ENCODE measurements around the gene GADD45B. TPM values are rescaled to one million over a fixed set of nuclear protein-coding genes. Genes with fewer than 3 reads are reported as not detected.

GADD45B gene
- total and polyA plus RNA-seq, 2 donors, result 75.9 to 161 TPM

DNA sequence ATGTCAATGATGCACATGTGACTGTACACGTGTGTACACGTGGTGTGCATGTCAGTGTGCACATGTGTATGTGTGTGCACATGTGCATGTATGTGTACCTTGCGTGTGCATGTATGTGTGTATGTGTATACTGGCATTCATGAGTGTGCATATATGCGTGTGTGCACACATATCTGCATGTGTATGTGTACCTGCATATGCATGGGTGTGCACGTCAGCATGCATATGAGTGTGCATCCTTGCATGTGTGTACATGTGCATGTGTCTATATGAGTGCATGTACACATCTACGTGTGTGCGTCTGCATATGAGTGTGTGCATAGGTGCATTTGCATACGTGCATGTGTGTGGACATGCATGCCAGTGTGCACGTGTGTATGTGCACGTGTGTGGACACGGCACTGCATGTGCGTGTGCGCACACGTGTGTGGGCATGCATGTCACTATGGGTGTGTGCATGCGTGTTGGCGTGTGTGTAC, 48.5 kb downstream of the GADD45B start:
- Histone ChIP-seq H3K4me1 (ENCODE audit: control insufficient read depth in 2 of 2, insufficient read depth in 2 of 2, low read length in 2 of 2) (no peaks in the 10 kb centered on the region), H3K9me3 (ENCODE audit: control insufficient read depth in 2 of 2, insufficient read depth in 1 of 2, low read length in 1 of 2) (no peaks in the 10 kb centered on the region), H3K4me3 (ENCODE audit: low read length in 2 of 2) (no peak overlapping the region), H3K27ac (ENCODE audit: low read depth in 1 of 2, low read length in 1 of 2) (no peak overlapping the region), H3K27me3 (ENCODE audit: control insufficient read depth in 2 of 2, insufficient read depth in 1 of 2, low read length in 1 of 2) (no peaks in the 10 kb centered on the region), H3K36me3 (ENCODE audit: control insufficient read depth in 2 of 2, insufficient read depth in 2 of 2, low read length in 1 of 2) (no peaks in the 10 kb centered on the region)
- whole genome bisulfite sequencing, result 92% methylated on average over 16 of the region's 16 CpGs
- no peak for DNase-seq (ENCODE audit: low read depth in 6 of 9, low spot score in 9 of 9)

DNA sequence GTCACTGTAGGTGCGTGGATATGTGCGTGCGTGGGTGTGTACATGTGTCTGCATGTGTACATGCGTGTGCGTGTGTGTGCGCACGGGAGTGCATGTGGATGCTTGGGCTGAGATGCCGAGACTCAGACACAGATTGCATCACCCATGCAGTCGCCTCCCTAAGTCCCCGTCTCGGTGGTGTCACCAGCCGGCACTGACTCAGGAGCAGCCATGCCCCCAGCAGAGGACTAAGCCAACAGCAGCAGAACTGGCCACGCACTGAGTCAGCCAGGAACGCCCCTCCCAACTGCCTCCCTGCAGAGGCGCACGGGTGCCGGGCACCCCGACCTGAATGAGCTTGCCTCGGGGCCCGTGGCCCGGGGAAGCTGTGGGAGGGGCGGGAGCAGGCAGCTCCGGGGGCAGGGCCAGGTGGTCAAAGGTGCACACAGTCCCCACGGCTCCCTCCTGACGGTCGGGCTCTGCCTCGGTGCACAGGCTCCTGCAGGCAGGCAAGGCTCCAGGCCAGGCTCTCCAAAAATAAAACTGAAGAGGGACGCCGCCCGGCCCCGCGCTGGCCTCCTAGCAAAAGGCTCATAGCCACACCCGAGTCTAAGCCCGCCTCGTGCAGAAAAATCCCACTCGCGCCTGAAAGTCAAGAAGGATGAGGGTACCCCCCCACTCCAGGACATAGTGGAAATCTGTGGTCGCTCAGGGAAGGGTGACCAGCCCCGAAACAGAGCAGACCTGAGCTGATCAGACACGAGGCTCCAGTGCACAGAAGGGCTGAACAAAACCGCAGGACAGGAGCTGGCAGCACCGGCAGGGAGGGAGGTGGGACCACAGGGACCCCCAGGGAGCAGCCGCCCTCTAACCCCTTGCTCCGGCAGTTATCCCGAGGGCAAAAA, 49.2 kb downstream of the GADD45B start:
- WGBS, result 93% methylated on average over 45 of the region's 45 CpGs

DNA sequence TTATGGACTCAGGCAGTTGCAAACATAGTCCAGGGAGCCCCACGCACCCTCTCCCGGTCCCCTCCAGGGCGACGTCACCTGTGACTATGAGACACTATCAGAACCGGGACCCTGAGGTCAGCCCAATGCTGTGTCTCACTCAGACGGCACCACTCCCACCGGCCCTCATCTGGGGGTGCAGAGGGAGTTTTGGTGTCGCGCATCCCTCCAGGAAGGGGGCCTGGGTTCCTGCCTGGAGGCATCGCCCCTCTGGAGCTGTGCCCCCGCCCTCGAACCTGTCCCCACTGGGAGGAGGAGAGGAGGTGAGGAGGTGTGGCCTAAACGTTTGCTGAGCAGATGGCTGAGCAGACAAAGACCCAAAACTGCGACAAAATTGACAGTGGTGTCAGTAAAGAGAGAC, 51.2 kb downstream of the GADD45B start:
- Histone ChIP-seq H3K27ac (ENCODE audit: low read depth in 1 of 2, low read length in 1 of 2) (no peak overlapping the region), H3K4me1 (ENCODE audit: control insufficient read depth in 2 of 2, insufficient read depth in 2 of 2, low read length in 2 of 2) (no peaks in the 10 kb centered on the region), H3K27me3 (ENCODE audit: control insufficient read depth in 2 of 2, insufficient read depth in 1 of 2, low read length in 1 of 2) (no peaks in the 10 kb centered on the region), H3K36me3 (ENCODE audit: control insufficient read depth in 2 of 2, insufficient read depth in 2 of 2, low read length in 1 of 2) (no peaks in the 10 kb centered on the region), H3K4me3 (ENCODE audit: low read length in 2 of 2) (no peak overlapping the region), H3K9me3 (ENCODE audit: control insufficient read depth in 2 of 2, insufficient read depth in 1 of 2, low read length in 1 of 2) (no peaks in the 10 kb centered on the region)
- no peak for DNase-seq (ENCODE audit: low read depth in 6 of 9, low spot score in 9 of 9)
- 89% methylated on average over 14 of the region's 14 CpGs for WGBS

More for the DNA sequence above, 49.2 kb downstream of the GADD45B start:
- peak overlapping the region in 1 of 2 donors; percentile 13 for H3K27ac ChIP-seq (ENCODE audit: low read depth in 1 of 2, low read length in 1 of 2)
- H3K4me1 ChIP-seq (ENCODE audit: control insufficient read depth in 2 of 2, insufficient read depth in 2 of 2, low read length in 2 of 2), result no peaks in the 10 kb centered on the region
- no peaks in the 10 kb centered on the region for H3K27me3 ChIP-seq (ENCODE audit: control insufficient read depth in 2 of 2, insufficient read depth in 1 of 2, low read length in 1 of 2)
- H3K4me3 ChIP-seq (ENCODE audit: low read length in 2 of 2), result no peak overlapping the region
- no peak for DNase-seq (ENCODE audit: low read depth in 6 of 9, low spot score in 9 of 9)
- no peaks in the 10 kb centered on the region for H3K9me3 ChIP-seq (ENCODE audit: control insufficient read depth in 2 of 2, insufficient read depth in 1 of 2, low read length in 1 of 2)
- H3K36me3 ChIP-seq (ENCODE audit: control insufficient read depth in 2 of 2, insufficient read depth in 2 of 2, low read length in 1 of 2), result no peaks in the 10 kb centered on the region

DNA sequence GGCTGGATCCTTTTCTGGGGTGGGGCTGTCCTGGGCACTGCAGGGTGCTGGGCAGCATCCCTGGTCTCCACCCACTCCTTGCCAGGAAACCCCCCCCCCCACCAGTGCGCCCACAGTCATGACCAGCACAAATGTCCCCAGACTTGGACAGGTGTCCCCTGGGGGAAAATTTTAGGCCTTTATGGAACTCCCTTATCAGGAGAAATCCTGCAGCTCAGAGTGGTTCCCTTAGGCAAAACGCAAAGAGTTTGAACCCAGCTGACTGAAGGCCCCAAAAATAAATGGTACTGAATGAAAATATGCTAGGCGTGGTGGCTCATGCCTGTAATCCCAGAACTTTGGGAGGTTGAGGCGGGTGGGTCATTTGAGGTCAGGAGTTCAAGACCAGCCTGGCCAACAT, 51.8 kb downstream of the GADD45B start:
- Histone ChIP-seq H3K27ac (ENCODE audit: low read depth in 1 of 2, low read length in 1 of 2) (no peak overlapping the region), H3K9me3 (ENCODE audit: control insufficient read depth in 2 of 2, insufficient read depth in 1 of 2, low read length in 1 of 2) (no peaks in the 10 kb centered on the region), H3K4me1 (ENCODE audit: control insufficient read depth in 2 of 2, insufficient read depth in 2 of 2, low read length in 2 of 2) (no peaks in the 10 kb centered on the region), H3K27me3 (ENCODE audit: control insufficient read depth in 2 of 2, insufficient read depth in 1 of 2, low read length in 1 of 2) (no peaks in the 10 kb centered on the region), H3K36me3 (ENCODE audit: control insufficient read depth in 2 of 2, insufficient read depth in 2 of 2, low read length in 1 of 2) (no peaks in the 10 kb centered on the region), H3K4me3 (ENCODE audit: low read length in 2 of 2) (no peak overlapping the region)
- no peak for DNase-seq (ENCODE audit: low read depth in 6 of 9, low spot score in 9 of 9)
- WGBS, result 97% methylated on average over 4 of the region's 4 CpGs

Other genes starting within 250 kb of the GADD45B start
- gene PLEKHJ1, start 239.8 kb upstream of the GADD45B start, total RNA-seq, result 62.0 TPM
- gene PLEKHJ1, start 239.8 kb upstream of the GADD45B start, polyA plus RNA-seq, result 97.7 TPM
- gene SF3A2, start 239.3 kb upstream of the GADD45B start, total RNA-seq, result 18.7 TPM
- 51.1 TPM for gene SF3A2, start 239.3 kb upstream of the GADD45B start, polyA plus RNA-seq
- gene AMH, start 226.8 kb upstream of the GADD45B start, total RNA-seq, result 0.61 TPM
- 2.2 TPM for gene AMH, start 226.8 kb upstream of the GADD45B start, polyA plus RNA-seq
- 0.90 TPM for gene JSRP1, start 219.7 kb upstream of the GADD45B start, total RNA-seq
- gene JSRP1, start 219.7 kb upstream of the GADD45B start, polyA plus RNA-seq, result 1.3 TPM
- gene PEAK3, start 194.0 kb upstream of the GADD45B start, total RNA-seq, result 0.05 TPM
- 0.34 TPM for gene PEAK3, start 194.0 kb upstream of the GADD45B start, polyA plus RNA-seq
- gene LINGO3, start 168.0 kb upstream of the GADD45B start, total RNA-seq, result 0.05 TPM
- 0.16 TPM for gene LINGO3, start 168.0 kb upstream of the GADD45B start, polyA plus RNA-seq
- gene LSM7, start 147.5 kb upstream of the GADD45B start, total RNA-seq, result 175 TPM
- gene LSM7, start 147.5 kb upstream of the GADD45B start, polyA plus RNA-seq, result 243 TPM
- 17.3 TPM for gene SPPL2B, start 147.4 kb upstream of the GADD45B start, total RNA-seq
- 125 TPM for gene SPPL2B, start 147.4 kb upstream of the GADD45B start, polyA plus RNA-seq
- 0.09 TPM for gene TMPRSS9, start 115.9 kb upstream of the GADD45B start, total RNA-seq
- gene TMPRSS9, start 115.9 kb upstream of the GADD45B start, polyA plus RNA-seq, result 0.18 TPM
- gene TIMM13, start 48.5 kb upstream of the GADD45B start, total RNA-seq, result 73.2 TPM
- gene TIMM13, start 48.5 kb upstream of the GADD45B start, polyA plus RNA-seq, result 56.1 TPM
- 45.8 TPM for gene LMNB2, start 19.2 kb upstream of the GADD45B start, total RNA-seq
- 13.8 TPM for gene LMNB2, start 19.2 kb upstream of the GADD45B start, polyA plus RNA-seq
- gene GNG7, start 226.6 kb downstream of the GADD45B start, total RNA-seq, result 0.71 TPM
- 4.2 TPM for gene GNG7, start 226.6 kb downstream of the GADD45B start, polyA plus RNA-seq
- gene DIRAS1, start 245.2 kb downstream of the GADD45B start, total RNA-seq, result 0.05 TPM
- 0.27 TPM for gene DIRAS1, start 245.2 kb downstream of the GADD45B start, polyA plus RNA-seq

All from thymus (tissue), 11 donors.